Tibial artery (tissue), 4 donors: ENCODE measurements around the gene SLC4A11.

ENCODE experiments used
- DNase-seq, 2 donors: peaks; one replicate each; pipeline ENCODE4 v3.0.0-alpha.2; 2019
- H3K27ac ChIP-seq, 2 donors: fragments of 200-600 bp; sonication (generic) in 1 of 2; 1 replicate in 1 of 2; 2 replicates in 1 of 2; pipeline ENCODE4 v1.5.1; 2018 to 2019; ENCODE audit warnings: mild to moderate bottlenecking in 1 of 2
- H3K27me3 ChIP-seq, 2 donors: fragments of 200-600 bp; sonication (generic) in 1 of 2; one replicate each; pipeline versions ENCODE4 v1.5.1 to v1.6.0; 2016 to 2019
- H3K36me3 ChIP-seq, 3 donors: fragments of 200-600 bp; sonication (generic) in 2 of 3; one replicate each; pipeline ENCODE4 v1.5.1; 2016 to 2019; ENCODE audit warnings: mild to moderate bottlenecking in 2 of 3
- H3K4me1 ChIP-seq, 4 donors: fragments of 200-600 bp; sonication (generic) in 2 of 4; 1 replicate in 3 of 4; 2 replicates in 1 of 4; pipeline ENCODE4 v1.5.1; 2016 to 2019
- H3K4me3 ChIP-seq, 2 donors: fragments of 200-600 bp; sonication (generic) in 1 of 2; 1 replicate in 1 of 2; 2 replicates in 1 of 2; pipeline ENCODE4 v1.5.1; 2018 to 2019; ENCODE audit warnings: mild to moderate bottlenecking in 2 of 2
- H3K9me3 ChIP-seq, 3 donors: fragments of 200-600 bp; sonication (generic) in 1 of 3; one replicate each; pipeline ENCODE4 v1.5.1; 2016 to 2019
- intact Hi-C: fragments of 100-400 bp; cut with DNase I; formaldehyde crosslinking; loops from one replicate; pipeline ENCODE4 v1.15.0; 2023; ENCODE audit warnings: low total_unique reads
- TF ChIP-seq, protein P1 (sequence below), 2 experiments: fragments of 200-600 bp in 1 of 2; fragments of 450-650 bp in 1 of 2; IDR thresholded peaks; one replicate each; pipeline ENCODE4 v1.5.1; 2017 to 2019; ENCODE audit warnings: antibody characterized with exemption in 2 of 2, mild to moderate bottlenecking in 1 of 2, moderate library complexity in 1 of 2

The SLC4A11 gene

DNA sequence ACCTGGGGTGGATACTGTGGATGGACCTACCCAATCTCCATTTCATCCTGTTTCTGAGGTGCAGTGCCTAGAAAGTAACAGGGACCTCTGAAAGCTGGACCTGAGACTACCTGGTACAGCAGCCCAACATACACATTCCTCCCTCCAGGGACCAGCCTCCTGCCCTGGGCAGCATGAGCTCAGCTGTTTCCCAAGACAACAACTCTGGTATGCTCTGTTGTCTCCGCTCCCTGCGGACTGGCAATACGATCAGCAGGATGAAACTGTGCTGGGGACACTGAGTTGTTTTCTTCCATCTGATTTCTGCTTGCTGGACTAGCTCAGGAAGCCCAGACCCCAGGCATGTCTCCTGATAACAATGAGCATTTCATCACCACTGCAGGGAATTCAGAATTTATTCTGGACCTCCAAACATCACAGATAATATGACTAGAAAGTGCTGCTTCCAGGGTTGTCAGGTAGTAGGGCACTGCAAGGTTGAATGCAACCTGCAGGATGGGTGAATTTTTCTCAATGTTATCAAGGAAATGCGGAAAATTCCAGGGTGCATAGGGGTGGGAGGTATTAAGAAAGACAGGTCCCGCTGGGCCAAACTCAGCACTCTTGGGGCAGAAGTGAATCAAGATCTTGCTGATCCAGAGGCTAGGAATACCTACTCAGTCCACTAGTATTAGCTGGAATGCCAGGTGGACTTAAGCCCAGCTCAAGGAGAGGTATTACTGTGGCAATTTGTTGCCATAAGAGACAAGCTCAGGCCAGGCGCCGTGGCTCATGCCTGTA is 38.9 kb upstream of the SLC4A11 start:
- intact Hi-C loops = no loop called here
- no peaks in the 10 kb centered on the region for H3K27me3 ChIP-seq
- TF ChIP-seq, protein P1, sequence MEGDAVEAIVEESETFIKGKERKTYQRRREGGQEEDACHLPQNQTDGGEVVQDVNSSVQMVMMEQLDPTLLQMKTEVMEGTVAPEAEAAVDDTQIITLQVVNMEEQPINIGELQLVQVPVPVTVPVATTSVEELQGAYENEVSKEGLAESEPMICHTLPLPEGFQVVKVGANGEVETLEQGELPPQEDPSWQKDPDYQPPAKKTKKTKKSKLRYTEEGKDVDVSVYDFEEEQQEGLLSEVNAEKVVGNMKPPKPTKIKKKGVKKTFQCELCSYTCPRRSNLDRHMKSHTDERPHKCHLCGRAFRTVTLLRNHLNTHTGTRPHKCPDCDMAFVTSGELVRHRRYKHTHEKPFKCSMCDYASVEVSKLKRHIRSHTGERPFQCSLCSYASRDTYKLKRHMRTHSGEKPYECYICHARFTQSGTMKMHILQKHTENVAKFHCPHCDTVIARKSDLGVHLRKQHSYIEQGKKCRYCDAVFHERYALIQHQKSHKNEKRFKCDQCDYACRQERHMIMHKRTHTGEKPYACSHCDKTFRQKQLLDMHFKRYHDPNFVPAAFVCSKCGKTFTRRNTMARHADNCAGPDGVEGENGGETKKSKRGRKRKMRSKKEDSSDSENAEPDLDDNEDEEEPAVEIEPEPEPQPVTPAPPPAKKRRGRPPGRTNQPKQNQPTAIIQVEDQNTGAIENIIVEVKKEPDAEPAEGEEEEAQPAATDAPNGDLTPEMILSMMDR (IDR thresholded peaks at IDR 0.05) = no peak
- DNase-seq = no peak
- H3K4me3 ChIP-seq = no peak overlapping the region
- H3K36me3 ChIP-seq = peaks cover 75 to 99% (median 92%) of the 10 kb centered on the region in 3 donors
- no peaks in the 10 kb centered on the region for H3K9me3 ChIP-seq
- H3K27ac ChIP-seq = no peak overlapping the region
- H3K4me1 ChIP-seq = no peaks in the 10 kb centered on the region

DNA sequence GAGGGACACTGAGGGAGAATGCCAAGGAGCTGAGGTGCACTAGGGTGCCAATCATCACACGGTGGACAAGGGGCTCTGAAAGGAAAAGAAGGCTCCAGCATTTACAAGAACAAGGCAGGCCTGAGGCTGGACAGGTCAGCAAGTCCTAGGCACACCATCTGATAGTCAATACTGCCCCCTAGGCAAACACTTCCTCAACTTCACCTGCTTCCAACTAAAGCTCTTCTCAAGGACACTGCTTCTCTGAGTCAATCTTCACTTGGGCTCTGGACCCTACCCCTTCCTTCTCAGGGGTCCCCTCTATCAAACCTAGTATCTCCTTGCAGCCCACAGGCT is 37.7 kb upstream of the SLC4A11 start:
- DNase-seq = no peak
- Histone ChIP-seq H3K27ac (no peak overlapping the region), H3K4me1 (no peaks in the 10 kb centered on the region), H3K27me3 (no peaks in the 10 kb centered on the region), H3K36me3 (peaks cover 72 to 99% (median 83%) of the 10 kb centered on the region in 3 donors), H3K4me3 (no peak overlapping the region), H3K9me3 (no peaks in the 10 kb centered on the region)
- intact Hi-C loops = no loop called here
- TF ChIP-seq, protein P1 (IDR thresholded peaks at IDR 0.05) = no peak

DNA sequence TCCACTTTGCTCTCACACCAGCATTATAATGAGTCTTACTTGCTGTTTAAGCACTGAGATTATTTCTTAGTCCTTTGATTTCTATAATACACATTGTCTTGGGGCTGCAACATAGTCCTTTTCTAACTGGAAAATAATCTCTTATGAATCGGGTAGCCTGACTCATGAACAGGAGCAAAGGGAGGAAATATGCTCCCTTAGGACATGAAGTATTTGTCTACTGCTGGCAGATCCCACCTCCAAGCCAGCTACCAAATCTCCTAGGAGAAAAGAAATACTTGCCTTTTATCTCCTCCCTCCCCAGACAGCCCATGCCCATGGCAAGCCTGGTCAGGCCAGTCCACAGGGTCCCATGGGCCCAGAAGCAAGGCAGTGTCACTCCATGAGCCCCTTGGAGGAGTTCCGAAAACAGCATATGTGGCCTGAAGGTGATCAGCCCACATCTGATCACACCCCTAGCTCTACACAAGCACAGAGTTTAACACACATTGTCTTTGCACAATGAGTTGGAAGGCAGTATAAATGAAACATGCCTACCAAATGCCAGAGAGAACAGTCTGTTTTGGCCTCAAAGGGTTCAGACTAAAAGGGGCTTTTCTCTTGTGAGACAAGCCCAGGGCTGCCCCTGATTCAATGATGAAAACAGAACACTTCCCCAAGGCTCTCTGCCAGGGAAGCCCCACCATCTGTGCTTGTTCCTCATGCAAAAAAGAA is 37.1 kb upstream of the SLC4A11 start:
- Histone ChIP-seq H3K27ac (no peak overlapping the region), H3K4me1 (no peaks in the 10 kb centered on the region), H3K27me3 (no peaks in the 10 kb centered on the region), H3K4me3 (no peak overlapping the region), H3K36me3 (peaks cover 68 to 96% (median 80%) of the 10 kb centered on the region in 3 donors), H3K9me3 (no peaks in the 10 kb centered on the region)
- no peak for DNase-seq
- TF ChIP-seq, protein P1 (IDR thresholded peaks at IDR 0.05) = no peak
- intact Hi-C loops = no loop called here

DNA sequence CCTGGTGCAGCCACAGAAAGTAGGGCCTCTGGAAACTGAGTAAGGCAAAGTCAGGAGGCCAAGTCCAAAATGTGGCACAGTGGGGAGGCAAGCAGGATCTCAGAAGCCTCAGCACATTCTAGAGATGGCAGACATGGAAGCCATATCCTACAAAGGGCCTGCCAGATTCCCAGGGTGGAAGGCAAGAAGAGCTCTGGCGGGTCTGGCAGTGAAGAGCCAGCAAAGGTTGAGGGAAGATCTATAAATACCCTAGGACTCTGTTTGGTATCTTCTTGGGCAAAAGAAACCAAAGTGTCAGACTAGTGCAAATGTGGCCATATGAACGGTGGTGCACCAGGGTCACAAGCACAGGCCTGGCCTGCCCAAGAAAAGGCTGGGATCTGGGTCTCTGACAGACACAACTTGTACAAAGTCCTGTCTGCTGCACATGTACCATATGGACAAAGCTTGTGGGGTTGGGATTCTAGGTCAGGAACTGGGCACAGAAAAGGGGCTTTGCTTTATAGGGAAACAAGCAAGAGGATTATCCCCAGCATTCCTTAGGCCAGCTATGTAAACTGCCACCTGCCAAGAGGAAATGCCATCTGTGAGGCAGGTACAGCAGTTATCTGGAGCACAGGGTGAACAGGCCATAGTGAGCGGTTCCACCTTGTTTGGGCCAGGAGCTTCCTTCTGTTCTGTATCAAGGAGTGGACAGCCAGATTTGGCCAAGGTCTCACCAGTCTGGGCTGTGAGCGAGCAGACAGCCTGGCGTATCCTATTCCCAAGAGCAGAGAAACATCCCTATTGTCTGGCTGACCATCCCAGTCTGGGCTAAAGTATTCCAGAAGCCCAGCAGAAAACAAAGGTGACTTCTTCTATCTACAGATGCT is 36.3 kb upstream of the SLC4A11 start:
- Histone ChIP-seq H3K27me3 (no peaks in the 10 kb centered on the region), H3K36me3 (peaks cover 71 to 93% (median 75%) of the 10 kb centered on the region in 3 donors), H3K27ac (no peak overlapping the region), H3K4me3 (no peak overlapping the region), H3K4me1 (no peaks in the 10 kb centered on the region), H3K9me3 (no peaks in the 10 kb centered on the region)
- TF ChIP-seq, protein P1 (IDR thresholded peaks at IDR 0.05) = no peak
- intact Hi-C loops = no loop called here
- no peak for DNase-seq

DNA sequence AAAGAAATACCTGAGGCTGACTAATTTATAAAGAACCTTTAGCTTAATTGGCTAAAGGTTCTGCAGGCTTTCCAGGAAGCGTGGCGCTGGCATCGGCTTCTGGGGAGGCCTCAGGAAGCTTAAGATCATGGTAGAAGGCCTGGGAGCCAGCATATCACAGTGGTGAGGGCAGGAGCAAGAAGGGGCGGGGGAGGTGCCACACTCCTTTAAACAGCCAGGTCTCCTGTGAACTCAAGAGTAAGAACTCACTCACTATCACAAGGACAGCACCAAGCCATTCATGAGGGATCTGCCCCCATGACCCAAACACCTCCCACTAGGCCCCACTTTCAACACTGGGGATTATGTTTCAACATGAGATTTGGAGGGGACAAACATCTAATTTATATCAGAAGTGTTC is 34.4 kb upstream of the SLC4A11 start:
- intact Hi-C loops = no loop called here
- TF ChIP-seq, protein P1 (IDR thresholded peaks at IDR 0.05) = no peak
- no peaks in the 10 kb centered on the region for H3K9me3 ChIP-seq
- H3K4me1 ChIP-seq = no peaks in the 10 kb centered on the region
- H3K27me3 ChIP-seq = no peaks in the 10 kb centered on the region
- H3K27ac ChIP-seq = no peak overlapping the region
- H3K4me3 ChIP-seq = no peak overlapping the region
- H3K36me3 ChIP-seq = peaks cover 75 to 93% (median 76%) of the 10 kb centered on the region in 3 donors
- no peak for DNase-seq
